OCI-LY1 (cell line): Measurements from ENCODE around the gene TP53TG5.

Experiments
- H2AFZ ChIP-seq: fragments of 200-600 bp; sonication (generic), shearing (Covaris generic); 2 replicates; pipeline ENCODE4 v1.6.0; 2014; ENCODE audit warnings: antibody characterized with exemption, mild to moderate bottlenecking, low read length
- H3F3A ChIP-seq: fragments of 200-600 bp; sonication (generic), shearing (Covaris generic); 2 replicates; pipeline ENCODE4 v1.6.0; 2014; ENCODE audit warnings: mild to moderate bottlenecking, antibody characterized with exemption, low read length, moderate library complexity; ENCODE audit not compliant: insufficient read depth
- H3K27ac ChIP-seq: fragments of 200-600 bp; sonication (generic); 2 replicates; pipeline ENCODE4 v1.5.1; 2014; ENCODE audit warnings: low read length, mixed run types, mild to moderate bottlenecking, low read depth; ENCODE audit not compliant: poor library complexity, severe bottlenecking
- H3K27me3 ChIP-seq: fragments of 200-600 bp; sonication (generic); 2 replicates; pipeline ENCODE4 v1.6.0; 2014; ENCODE audit warnings: antibody characterized with exemption, mild to moderate bottlenecking, low read length, moderate library complexity; ENCODE audit not compliant: insufficient read depth
- H3K36me3 ChIP-seq: fragments of 200-600 bp; sonication (generic); 2 replicates; pipeline ENCODE4 v1.6.1; 2014; ENCODE audit warnings: mild to moderate bottlenecking, antibody characterized with exemption, low read length, moderate library complexity, mixed read lengths; ENCODE audit not compliant: insufficient read depth
- H3K4me1 ChIP-seq: fragments of 200-600 bp; sonication (generic); 2 replicates; pipeline ENCODE4 v1.5.1; 2014; ENCODE audit warnings: mild to moderate bottlenecking, low read length, moderate library complexity; ENCODE audit not compliant: insufficient read depth, severe bottlenecking
- H3K4me2 ChIP-seq: fragments of 200-600 bp; sonication (generic), shearing (Covaris generic); 2 replicates; pipeline ENCODE4 v1.6.1; 2014; ENCODE audit warnings: low read length
- H3K4me3 ChIP-seq: fragments of 200-600 bp; sonication (generic); 2 replicates; pipeline ENCODE4 v1.5.1; 2014; ENCODE audit warnings: low read length, low read depth, mild to moderate bottlenecking, mixed read lengths; ENCODE audit not compliant: poor library complexity, severe bottlenecking
- H3K79me2 ChIP-seq: fragments of 200-600 bp; shearing (Covaris generic); 2 replicates; pipeline ENCODE4 v1.6.1; 2016; ENCODE audit warnings: mixed run types, low read length, mixed read lengths; ENCODE audit not compliant: insufficient read depth
- H3K9ac ChIP-seq: fragments of 200-600 bp; sonication (generic), shearing (Covaris generic); 2 replicates; pipeline ENCODE4 v1.6.1; 2014; ENCODE audit warnings: mild to moderate bottlenecking, low read length, mixed read lengths
- H3K9me2 ChIP-seq: fragments of 200-600 bp; sonication (generic), shearing (Covaris generic); 2 replicates; pipeline ENCODE4 v1.6.1; 2014; ENCODE audit warnings: low read depth, mild to moderate bottlenecking, low read length, mixed read lengths
- H3K9me3 ChIP-seq: fragments of 200-600 bp; shearing (Covaris generic); 2 replicates; pipeline ENCODE4 v1.6.1; 2014; ENCODE audit warnings: low read length, mixed read lengths
- H4K20me1 ChIP-seq: fragments of 200-600 bp; sonication (generic), shearing (Covaris generic); 2 replicates; pipeline ENCODE4 v1.6.0; 2016; ENCODE audit warnings: mild to moderate bottlenecking, low read length; ENCODE audit not compliant: insufficient read depth
- EZH2 ChIP-seq: fragments of 200-600 bp; sonication (generic), shearing (Covaris generic); IDR thresholded peaks from 2 replicates; pipeline ENCODE4 v1.8.0; 2017; ENCODE audit warnings: borderline replicate concordance, mixed run types, mild to moderate bottlenecking, antibody characterized with exemption, low read length, moderate library complexity, mixed read lengths
- TF ChIP-seq, protein P1 (sequence below): fragments of 200-600 bp; sonication (generic), shearing (Covaris generic); IDR thresholded peaks from 2 replicates; pipeline ENCODE4 v1.5.1; 2017; ENCODE audit warnings: mild to moderate bottlenecking, antibody characterized with exemption, low read length, moderate library complexity, mixed read lengths

Gene TP53TG5

GRCh38 chr20:45409521-45410272 lies 31.6 kb upstream of the TP53TG5 start:
- Histone ChIP-seq H3K9me2 (no peaks in the 10 kb centered on the region), H3K4me3 (no peak overlapping the region), H2AFZ (no peak overlapping the region), H3K79me2 (no peaks in the 10 kb centered on the region), H3K27ac (no peak overlapping the region), H3K9me3 (no peaks in the 10 kb centered on the region), H3F3A (no peaks in the 10 kb centered on the region), H3K27me3 (peaks cover 9% of the 10 kb centered on the region; the same call in 1 of the 2 replicates), H4K20me1 (no peaks in the 10 kb centered on the region), H3K36me3 (no peaks in the 10 kb centered on the region), H3K4me2 (no peak overlapping the region), H3K9ac (no peak overlapping the region), H3K4me1 (peaks cover 13% of the 10 kb centered on the region)
- TF ChIP-seq, protein P1, sequence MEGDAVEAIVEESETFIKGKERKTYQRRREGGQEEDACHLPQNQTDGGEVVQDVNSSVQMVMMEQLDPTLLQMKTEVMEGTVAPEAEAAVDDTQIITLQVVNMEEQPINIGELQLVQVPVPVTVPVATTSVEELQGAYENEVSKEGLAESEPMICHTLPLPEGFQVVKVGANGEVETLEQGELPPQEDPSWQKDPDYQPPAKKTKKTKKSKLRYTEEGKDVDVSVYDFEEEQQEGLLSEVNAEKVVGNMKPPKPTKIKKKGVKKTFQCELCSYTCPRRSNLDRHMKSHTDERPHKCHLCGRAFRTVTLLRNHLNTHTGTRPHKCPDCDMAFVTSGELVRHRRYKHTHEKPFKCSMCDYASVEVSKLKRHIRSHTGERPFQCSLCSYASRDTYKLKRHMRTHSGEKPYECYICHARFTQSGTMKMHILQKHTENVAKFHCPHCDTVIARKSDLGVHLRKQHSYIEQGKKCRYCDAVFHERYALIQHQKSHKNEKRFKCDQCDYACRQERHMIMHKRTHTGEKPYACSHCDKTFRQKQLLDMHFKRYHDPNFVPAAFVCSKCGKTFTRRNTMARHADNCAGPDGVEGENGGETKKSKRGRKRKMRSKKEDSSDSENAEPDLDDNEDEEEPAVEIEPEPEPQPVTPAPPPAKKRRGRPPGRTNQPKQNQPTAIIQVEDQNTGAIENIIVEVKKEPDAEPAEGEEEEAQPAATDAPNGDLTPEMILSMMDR = no peak
- no peak for TF ChIP-seq EZH2

DNA sequence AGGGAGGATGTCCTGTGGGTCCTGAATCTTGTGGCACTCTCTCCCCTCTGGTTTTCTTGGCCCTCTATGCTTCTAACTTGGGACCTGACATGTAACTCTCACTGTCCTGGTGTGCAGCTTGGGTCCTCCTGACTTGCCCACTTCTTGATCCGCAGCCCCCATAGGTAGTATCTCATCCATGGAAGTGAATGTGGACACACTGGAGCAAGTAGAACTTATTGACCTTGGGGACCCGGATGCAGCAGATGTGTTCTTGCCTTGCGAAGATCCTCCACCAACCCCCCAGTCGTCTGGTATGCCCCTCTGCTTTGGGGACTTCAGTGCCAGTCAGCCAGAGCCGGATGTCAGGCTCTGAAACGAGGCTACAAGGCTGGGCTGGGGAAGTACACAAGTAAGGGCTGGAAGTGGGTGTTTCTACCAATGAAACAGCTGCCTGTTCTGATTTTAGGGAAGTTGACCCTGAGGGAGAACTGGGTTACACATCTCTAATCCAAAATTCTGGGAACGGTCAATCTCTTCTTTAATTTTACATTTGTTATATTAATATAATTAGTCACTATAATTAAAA lies 30.6 kb upstream of the TP53TG5 start:
- H3K27me3 ChIP-seq = peaks cover 9% of the 10 kb centered on the region; the same call in 1 of the 2 replicates
- no peaks in the 10 kb centered on the region for H3K9me2 ChIP-seq
- no peak overlapping the region for H3K9ac ChIP-seq
- H4K20me1 ChIP-seq = no peaks in the 10 kb centered on the region
- H3K4me3 ChIP-seq = no peak overlapping the region
- H3K36me3 ChIP-seq = no peaks in the 10 kb centered on the region
- H3K4me2 ChIP-seq = no peak overlapping the region
- H3K4me1 ChIP-seq = peaks cover 12% of the 10 kb centered on the region
- H2AFZ ChIP-seq = no peak overlapping the region
- no peaks in the 10 kb centered on the region for H3F3A ChIP-seq
- H3K27ac ChIP-seq = no peak overlapping the region
- H3K9me3 ChIP-seq = no peaks in the 10 kb centered on the region
- no peaks in the 10 kb centered on the region for H3K79me2 ChIP-seq
- TF ChIP-seq, protein P1 = no peak
- TF ChIP-seq EZH2 = no peak

DNA sequence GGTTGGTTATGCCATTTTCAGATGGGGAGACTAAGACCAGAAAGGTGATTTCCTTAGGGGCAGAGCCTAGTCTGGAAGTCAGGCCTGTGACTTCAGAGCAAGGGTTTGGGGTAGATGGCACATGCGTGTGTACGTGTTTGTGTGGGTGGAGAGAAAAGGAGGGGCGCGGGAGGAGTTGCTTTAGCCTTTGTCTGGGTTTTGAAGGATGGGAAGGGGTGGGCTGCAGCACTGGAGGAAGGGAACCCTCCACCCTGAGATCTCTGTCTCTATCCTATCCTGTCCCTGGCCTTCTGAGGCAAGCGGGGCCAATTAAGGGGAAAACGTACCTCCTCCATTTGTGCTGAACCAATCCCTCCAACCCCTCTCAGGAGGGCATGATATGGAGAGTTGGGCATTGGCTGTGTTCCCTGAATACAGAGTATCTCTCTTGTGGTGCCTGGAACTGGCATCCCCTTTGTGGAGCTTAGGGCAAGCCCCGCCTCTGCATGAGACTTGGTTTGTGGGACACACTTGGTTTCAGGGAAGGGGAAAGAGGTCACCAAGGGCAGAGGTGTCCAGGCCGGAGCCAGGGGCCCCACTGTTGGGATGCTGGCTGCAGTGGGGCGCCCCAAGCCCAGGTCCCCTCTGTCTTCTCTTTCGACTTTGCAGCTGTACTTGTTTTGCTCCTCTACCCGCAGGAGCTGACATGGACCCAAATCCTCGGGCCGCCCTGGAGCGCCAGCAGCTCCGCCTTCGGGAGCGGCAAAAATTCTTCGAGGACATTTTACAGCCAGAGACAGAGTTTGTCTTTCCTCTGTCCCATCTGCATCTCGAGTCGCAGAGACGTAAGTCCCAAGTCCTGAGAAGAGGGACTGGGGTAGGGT lies 29.9 kb upstream of the TP53TG5 start, which contains the start of gene DBNDD2:
Gene DBNDD2 (plus strand): TSS at position 507 of the 863 bp plus-strand sequence. CDS start 179 bp downstream, at position 686.
- H3K36me3 ChIP-seq = no peaks in the 10 kb centered on the region
- H3K9me2 ChIP-seq = no peaks in the 10 kb centered on the region
- no peaks in the 10 kb centered on the region for H4K20me1 ChIP-seq
- no peak within 1 kb of the TSS for H3K27ac ChIP-seq
- no peak within 1 kb of the TSS for H2AFZ ChIP-seq
- peaks cover 9% of the 10 kb centered on the region; the same call in 1 of the 2 replicates for H3K27me3 ChIP-seq
- H3K79me2 ChIP-seq = no peaks in the 10 kb centered on the region
- no peak within 1 kb of the TSS for H3K4me3 ChIP-seq
- TF ChIP-seq EZH2 = no peak
- TF ChIP-seq, protein P1 = no peak
- no peak within 1 kb of the TSS for H3K9ac ChIP-seq
- H3K4me1 ChIP-seq = peaks cover 12% of the 10 kb centered on the region
- H3K9me3 ChIP-seq = no peaks in the 10 kb centered on the region
- H3F3A ChIP-seq = no peaks in the 10 kb centered on the region
- H3K4me2 ChIP-seq = no peak within 1 kb of the TSS
